IMR-90 (cell line): ENCODE data around the gene RGS4. TPM values are rescaled to one million over a fixed set of nuclear protein-coding genes. Genes with fewer than 3 reads are reported as not detected.

Source experiments
- ATAC-seq: fragments of 200-7000 bp; cut with Tn5 transposase; 2 replicates; pipeline ENCODE4 v1.9.1; 2020; ENCODE audit warnings: low read depth, mild to moderate bottlenecking, moderate library complexity
- BruUV-seq: library from RNA; stranded (reverse); fragments of 400-500 nt; replicated peaks from 2 replicates; lab custom pipeline; 2021; lab: Mats Ljungman, UMichigan
- CTCF ChIA-PET: fragments of 300-600 bp; formaldehyde crosslinking; extraction: SDS; loops from one replicate; lab custom pipeline; 2021; ENCODE audit warnings: antibody characterized with exemption; lab: Yijun Ruan, JAX
- POLR2A ChIA-PET: fragments of 300-600 bp; sonication (Branson Sonifier 250); formaldehyde crosslinking; loops from one replicate; lab custom pipeline; 2022; ENCODE audit warnings: antibody characterized with exemption; ENCODE audit not compliant: unreplicated experiment; lab: Charles Lee
- DNase-seq: peaks from one replicate; pipeline ENCODE4 v3.0.0; 2013
- H2AFZ ChIP-seq: replicated peaks from 2 replicates; pipeline ENCODE3; 2013; ENCODE audit warnings: low read length, mild to moderate bottlenecking; ENCODE audit not compliant: poor library complexity
- H2AK5ac ChIP-seq: 2 replicates; pipeline ENCODE4 v1.6.1; 2013; ENCODE audit warnings: low read depth, low read length, inconsistent platforms
- H2AK9ac ChIP-seq: replicated peaks from 2 replicates; pipeline ENCODE3; 2013; ENCODE audit warnings: mild to moderate bottlenecking, low read depth, low read length, moderate library complexity; ENCODE audit not compliant: poor library complexity
- H2BK120ac ChIP-seq: 2 replicates; pipeline ENCODE4 v1.6.1; 2013; ENCODE audit warnings: low read depth, low read length, inconsistent platforms
- H2BK15ac ChIP-seq: 3 replicates; pipeline ENCODE4 v1.6.1; 2013; ENCODE audit warnings: low read depth, low read length, inconsistent platforms
- H2BK20ac ChIP-seq: 2 replicates; pipeline ENCODE4 v1.6.1; 2013; ENCODE audit warnings: low read depth, mild to moderate bottlenecking, inconsistent platforms, low read length, moderate library complexity
- H2BK5ac ChIP-seq: 2 replicates; pipeline ENCODE4 v1.6.1; 2013; ENCODE audit warnings: mild to moderate bottlenecking, low read depth, low read length, inconsistent platforms; ENCODE audit not compliant: poor library complexity, severe bottlenecking
- H3K14ac ChIP-seq: replicated peaks from 2 replicates; pipeline ENCODE4 v1.6.1; 2013; ENCODE audit warnings: low read depth, low read length, inconsistent platforms
- H3K18ac ChIP-seq: 2 replicates; pipeline ENCODE4 v1.6.1; 2013; ENCODE audit warnings: low read depth, low read length, control low read depth
- H3K23ac ChIP-seq: 2 replicates; pipeline ENCODE4 v1.6.1; 2013; ENCODE audit warnings: low read depth, low read length, inconsistent platforms
- H3K27ac ChIP-seq: 2 replicates; pipeline ENCODE4 v1.5.1; 2013; ENCODE audit warnings: mild to moderate bottlenecking, control low read depth, low read length; ENCODE audit not compliant: insufficient read depth
- H3K27me3 ChIP-seq: 2 replicates; pipeline ENCODE4 v1.6.1; 2013; ENCODE audit warnings: low read length; ENCODE audit not compliant: control insufficient read depth, insufficient read depth
- H3K36me3 ChIP-seq: 2 replicates; pipeline ENCODE4 v1.6.1; 2013; ENCODE audit warnings: low read length, mixed read lengths; ENCODE audit not compliant: control insufficient read depth, insufficient read depth
- H3K4ac ChIP-seq: 2 replicates; pipeline ENCODE4 v1.6.1; 2013; ENCODE audit warnings: low read depth, low read length, inconsistent platforms
- H3K4me1 ChIP-seq: 2 replicates; pipeline ENCODE4 v1.6.1; 2013; ENCODE audit warnings: low read length, mixed read lengths; ENCODE audit not compliant: control insufficient read depth, insufficient read depth
- H3K4me2 ChIP-seq: 2 replicates; pipeline ENCODE4 v1.6.1; 2013; ENCODE audit warnings: low read depth, mild to moderate bottlenecking, control low read depth, low read length, moderate library complexity
- H3K4me3 ChIP-seq: 2 replicates; pipeline ENCODE4 v1.5.1; 2013; ENCODE audit warnings: low read depth, mild to moderate bottlenecking, control low read depth, low read length, moderate library complexity; ENCODE audit not compliant: insufficient read depth
- H3K56ac ChIP-seq: 2 replicates; pipeline ENCODE4 v1.6.1; 2013; ENCODE audit warnings: low read length, inconsistent platforms; ENCODE audit not compliant: insufficient read depth; ENCODE audit errors: extremely low read depth
- H3K79me1 ChIP-seq, 2 experiments: 2 replicates each; pipeline ENCODE4 v1.6.1; 2013; ENCODE audit warnings: low read length in 2 of 2, inconsistent platforms in 1 of 2, low read depth in 1 of 2
- H3K9ac ChIP-seq: 2 replicates; pipeline ENCODE4 v1.6.1; 2013; ENCODE audit warnings: low read depth, low read length, control low read depth
- H3K9me1 ChIP-seq: 2 replicates; pipeline ENCODE4 v1.6.1; 2013; ENCODE audit warnings: low read length, inconsistent platforms; ENCODE audit not compliant: insufficient read depth
- H3K9me3 ChIP-seq: 2 replicates; pipeline ENCODE4 v1.6.1; 2013; ENCODE audit warnings: low read length; ENCODE audit not compliant: control insufficient read depth, insufficient read depth
- H4K20me1 ChIP-seq: 2 replicates; pipeline ENCODE4 v1.6.1; 2013; ENCODE audit warnings: low read length, inconsistent platforms; ENCODE audit not compliant: insufficient read depth
- H4K5ac ChIP-seq: 2 replicates; pipeline ENCODE4 v1.6.1; 2013; ENCODE audit warnings: mild to moderate bottlenecking, low read depth, low read length, control low read depth
- H4K8ac ChIP-seq, 2 experiments: 2 replicates each; pipeline ENCODE4 v1.6.1; 2013; ENCODE audit warnings: low read depth in 2 of 2, low read length in 2 of 2, control low read depth in 1 of 2, inconsistent platforms in 1 of 2
- H4K91ac ChIP-seq: 2 replicates; pipeline ENCODE4 v1.6.1; 2013; ENCODE audit warnings: low read depth, low read length, inconsistent platforms; ENCODE audit not compliant: insufficient read depth
- BHLHE40 ChIP-seq: fragments of 150-350 bp; IDR thresholded peaks from 2 replicates; pipeline ENCODE4 v1.6.1; 2016; ENCODE audit warnings: mild to moderate bottlenecking, low read depth, low read length
- CEBPB ChIP-seq: IDR thresholded peaks from 2 replicates; pipeline ENCODE4 v1.6.1; 2012; ENCODE audit warnings: low read depth, low read length, improper control_type of control experiment
- CHD1 ChIP-seq: IDR thresholded peaks from 2 replicates; pipeline ENCODE4 v1.6.1; 2012; ENCODE audit warnings: low read depth, low read length, improper control_type of control experiment
- CTCF ChIP-seq: conservative IDR thresholded peaks from 2 replicates; pipeline ENCODE4 v1.5.1; 2012; ENCODE audit warnings: mild to moderate bottlenecking, low read depth, low read length, improper control_type of control experiment
- ELK1 ChIP-seq: fragments of 150-350 bp; IDR thresholded peaks from 2 replicates; pipeline ENCODE4 v1.6.1; 2016; ENCODE audit warnings: low read depth, mild to moderate bottlenecking, low read length, moderate library complexity, borderline replicate concordance
- FOS ChIP-seq: fragments of 150-350 bp; IDR thresholded peaks from 2 replicates; pipeline ENCODE4 v1.6.1; 2016; ENCODE audit warnings: low read depth, low read length
- MAFK ChIP-seq: IDR thresholded peaks from 2 replicates; pipeline ENCODE4 v1.6.1; 2012; ENCODE audit warnings: low read depth, low read length, improper control_type of control experiment
- MAZ ChIP-seq: IDR thresholded peaks from 2 replicates; pipeline ENCODE4 v1.6.1; 2012; ENCODE audit warnings: low read depth, mild to moderate bottlenecking, low read length, improper control_type of control experiment, moderate library complexity, borderline replicate concordance
- MXI1 ChIP-seq: IDR thresholded peaks from 2 replicates; pipeline ENCODE4 v1.6.1; 2012; ENCODE audit warnings: low read depth, mild to moderate bottlenecking, low read length, moderate library complexity, borderline replicate concordance
- NFE2L2 ChIP-seq: fragments of 150-350 bp; IDR thresholded peaks from 2 replicates; pipeline ENCODE4 v1.6.1; 2016; ENCODE audit warnings: low read depth, mild to moderate bottlenecking, low read length
- POLR2A ChIP-seq: IDR thresholded peaks from 2 replicates; pipeline ENCODE4 v1.6.1; 2012; ENCODE audit warnings: mild to moderate bottlenecking, low read depth, low read length
- RAD21 ChIP-seq: IDR thresholded peaks from 2 replicates; pipeline ENCODE4 v1.6.1; 2012; ENCODE audit warnings: low read length, improper control_type of control experiment
- RCOR1 ChIP-seq: IDR thresholded peaks from 2 replicates; pipeline ENCODE4 v1.6.1; 2012; ENCODE audit warnings: mild to moderate bottlenecking, low read length, improper control_type of control experiment; ENCODE audit not compliant: insufficient replicate concordance
- RFX5 ChIP-seq: IDR thresholded peaks from 2 replicates; pipeline ENCODE4 v1.8.0; 2012; ENCODE audit warnings: low read depth, mild to moderate bottlenecking, low read length, moderate library complexity
- SMC3 ChIP-seq: fragments of 150-350 bp; IDR thresholded peaks from 2 replicates; pipeline ENCODE4 v1.6.1; 2016; ENCODE audit warnings: low read depth, mild to moderate bottlenecking, antibody characterized with exemption, low read length, moderate library complexity
- USF2 ChIP-seq: fragments of 150-350 bp; IDR thresholded peaks from 2 replicates; pipeline ENCODE4 v1.6.1; 2017; ENCODE audit warnings: mild to moderate bottlenecking, antibody characterized with exemption, low read length, low read depth
- WGBS, 2 experiments: methylation state at CpG; one replicate each; pipeline versions ENCODE4 v1.1.5 to v1.1.7; 2013; ENCODE audit warnings: missing lambda C conversion rate in 2 of 2; ENCODE audit not compliant: insufficient read length in 1 of 2; ENCODE audit errors: extremely low coverage in 2 of 2; 5-methylcytosine and 5-hydroxymethylcytosine counted together
- dilution Hi-C: fragments of 300-500 bp; cut with HindIII; formaldehyde crosslinking; loops from one replicate; pipeline ENCODE4 v1.14.3; 2018; ENCODE audit warnings: low sequenced_read_pairs; ENCODE audit not compliant: unreplicated experiment
- in situ Hi-C: fragments of 300-500 bp; cut with MboI; formaldehyde crosslinking; loops from 3 replicates; pipeline ENCODE4 v1.14.3; 2019; ENCODE audit warnings: low sequenced_read_pairs, inconsistent platforms, mixed read lengths
- intact Hi-C: fragments of 100-400 bp; cut with micrococcal nuclease; formaldehyde crosslinking; loops from 2 replicates; pipeline ENCODE4 v1.10.0; 2022
- polyA plus RNA-seq, 3 experiments: library from polyadenylated mRNA; depleted of rRNA; stranded (reverse); fragments of >200 nt; gene quantifications; 2 replicates each; pipeline ENCODE4 v1.2.3, GENCODE V29; 2012; ENCODE audit warnings: low replicate concordance in 1 of 3
- total RNA-seq: library from RNA; depleted of rRNA; stranded (reverse); fragments of >200 nt; gene quantifications from 2 replicates; pipeline ENCODE4 v1.2.3, GENCODE V29; 2012

Gene RGS4
- total and polyA plus RNA-seq, 2 of the 4 experiments (the other 2 are of a cell fraction): 202 to 538 TPM

- H4K5ac ChIP-seq: peak overlapping the region; percentile 36; the same call in 1 of the 2 replicates
Observed at GRCh38 chr1:163082971-163083370, 13.8 kb downstream of the RGS4 start.

More at GRCh38 chr1:163082971-163083370, 13.8 kb downstream of the RGS4 start:
- ATAC-seq: no peak
- POLR2A ChIA-PET: no interaction called here
- Histone ChIP-seq H3K23ac (no peak overlapping the region), H2BK120ac (peak overlapping the region; percentile 58; the same call in 1 of the 2 replicates), H3K14ac (no peak overlapping the region), H3K27me3 (no peaks in the 10 kb centered on the region), H2BK20ac (peak overlapping the region; percentile 63; the same call in 1 of the 2 replicates), H2AFZ (no peak overlapping the region), H3K79me1 (no peaks in the 10 kb centered on the region), H4K8ac (no peak overlapping the region), H2AK5ac (peak overlapping the region; percentile 48; the same call in 1 of the 2 replicates), H3K18ac (peak overlapping the region; percentile 23; the same call in 1 of the 2 replicates), H3K9me3 (no peaks in the 10 kb centered on the region), H3K9me1 (no peaks in the 10 kb centered on the region), H2BK5ac (no peak overlapping the region), H2AK9ac (no peak overlapping the region), H3K9ac (no peak overlapping the region), H3K36me3 (no peaks in the 10 kb centered on the region), H2BK15ac (peak overlapping the region; percentile 74; the same call in 1 of the 3 replicates), H3K4ac (peak overlapping the region; percentile 58; the same call in 1 of the 2 replicates), H3K4me3 (no peak overlapping the region), H3K4me1 (peaks cover 3% of the 10 kb centered on the region; the same call in 1 of the 2 replicates), H3K56ac (no peak overlapping the region), H3K27ac (no peak overlapping the region), H3K4me2 (no peak overlapping the region), H4K91ac (no peak overlapping the region; the same call in 1 of the 2 replicates), H4K20me1 (no peaks in the 10 kb centered on the region)
- no peak for DNase-seq
- TF ChIP-seq NFE2L2 (no peak), RCOR1 (no peak), MXI1 (no peak), CHD1 (no peak), MAFK (no peak), BHLHE40 (no peak), CEBPB (no peak), MAZ (no peak), USF2 (no peak), RFX5 (no peak), FOS (no peak), POLR2A (no peak), CTCF (no peak), RAD21 (no peak), ELK1 (no peak), SMC3 (no peak)
- CTCF ChIA-PET: no interaction called here
- in situ Hi-C loops (no loop called here), dilution Hi-C loops (no loop called here), intact Hi-C loops (no loop called here)
- no TSS peak for BruUV-seq
- 100% methylated on average over 1 of the region's 6 CpGs; no CpG with 5 or more reads in 1 of the 2 experiments for WGBS, 2 experiments
